NCI-H226 (cell line): ENCODE results near the gene STK32B.
"Not testable (repeated sequence)": the region's sequence is repeated elsewhere in the genome, so short reads cannot be mapped to it uniquely, and the experiment has no call there.

Source experiments
- DNase-seq: peaks from one replicate; pipeline ENCODE4 v3.0.0-alpha.2; 2015

STK32B gene

GRCh38 chr4:5051278-5052203 is at the start of gene STK32B:
Gene STK32B, plus strand, starts transcription at chr4:5051480.
- DNase-seq: peak; percentile 71

GRCh38 chr4:5001641-5002040 is 49.6 kb upstream of the STK32B start:
- DNase-seq: not testable (repeated sequence)

- DNase-seq: no peak
These were observed 47.9 kb upstream of the STK32B start for GRCh38 chr4:5003372-5003857.

GRCh38 chr4:5003918-5004317 is 47.4 kb upstream of the STK32B start:
- DNase-seq: no peak

GRCh38 chr4:5004496-5004895 is 46.8 kb upstream of the STK32B start:
- no peak for DNase-seq

- DNase-seq: not testable (repeated sequence)
These were observed 44.3 kb upstream of the STK32B start for GRCh38 chr4:5006932-5007331.

- no peak for DNase-seq
These were observed 41.5 kb upstream of the STK32B start for GRCh38 chr4:5009796-5010195.

GRCh38 chr4:5010984-5011383 is 40.3 kb upstream of the STK32B start:
- DNase-seq: no peak

GRCh38 chr4:5012244-5012898 is 38.9 kb upstream of the STK32B start:
- no peak for DNase-seq

- no peak for DNase-seq
These were observed 38.3 kb upstream of the STK32B start for GRCh38 chr4:5012958-5013357.

GRCh38 chr4:5014007-5014682 is 37.1 kb upstream of the STK32B start:
- no peak for DNase-seq

GRCh38 chr4:5018096-5018495 is 33.2 kb upstream of the STK32B start:
- no peak for DNase-seq

- DNase-seq: no peak
These were observed 32.7 kb upstream of the STK32B start for GRCh38 chr4:5018603-5019002.

GRCh38 chr4:5019274-5019673 is 32.0 kb upstream of the STK32B start, which contains the start of gene CYTL1:
Gene CYTL1, minus strand, starts transcription at chr4:5019458. Its CDS starts 13 bp downstream, at chr4:5019445.
- no peak for DNase-seq

GRCh38 chr4:5019796-5020195 is 31.5 kb upstream of the STK32B start:
- DNase-seq: no peak

- no peak for DNase-seq
These were observed 30.9 kb upstream of the STK32B start for GRCh38 chr4:5020341-5020740.

GRCh38 chr4:5021546-5021945 is 29.7 kb upstream of the STK32B start:
- DNase-seq: no peak

GRCh38 chr4:5024673-5025072 is 26.6 kb upstream of the STK32B start:
- no peak for DNase-seq

GRCh38 chr4:5026371-5026770 is 24.9 kb upstream of the STK32B start:
- DNase-seq: no peak

GRCh38 chr4:5027346-5027745 is 23.9 kb upstream of the STK32B start:
- no peak for DNase-seq

- no peak for DNase-seq
These were observed 22.8 kb upstream of the STK32B start for GRCh38 chr4:5028480-5028879.

GRCh38 chr4:5029447-5029846 is 21.8 kb upstream of the STK32B start:
- no peak for DNase-seq

GRCh38 chr4:5030221-5030620 is 21.1 kb upstream of the STK32B start:
- DNase-seq: no peak
